ENCODE data around the gene ZNF331. TPM values are rescaled to one million over a fixed set of nuclear protein-coding genes. Genes with fewer than 3 reads are reported as not detected.

The ZNF331 gene
- total and polyA plus RNA-seq, 2 of the 8 experiments (the other 6 are each of a cell fraction or from before 2014, with no cell fraction given), result 30.0 to 44.1 TPM

- Histone ChIP-seq H3K23ac (ENCODE audit: insufficient read length) (no peak overlapping the region), H3K27me3 (replicated peaks in 1 of 4; ENCODE audit: control insufficient read depth in 3 of 4, extremely low read depth in 1 of 4, insufficient read depth in 3 of 4, low read length in 3 of 4) (peaks cover 0 to 3% (median 1%) of the 10 kb centered on the region in 4 experiments; a peak in 2 of 7 replicates), H2BK20ac (ENCODE audit: low read length) (no peak overlapping the region), H3K4ac (replicated peaks; ENCODE audit: insufficient read length, low read depth, low read length) (peak overlapping the region; percentile 27), H3K36me3 (ENCODE audit: control insufficient read depth in 2 of 4, insufficient read depth in 4 of 4, low read length in 3 of 4) (peaks cover 0 to 6% (median 2%) of the 10 kb centered on the region in 4 experiments; a peak in 2 of 8 replicates), H4K8ac (ENCODE audit: extremely low read depth, insufficient read depth, low read length) (no peak overlapping the region), H3K4me3 (ENCODE audit: extremely low read depth in 1 of 4, insufficient read depth in 2 of 4, low read depth in 3 of 4, low read length in 4 of 4) (peak overlapping the region; percentile 1 to 92 (median 45); a peak in 3 of 8 replicates), H2AFZ (ENCODE audit: low read length) (peak overlapping the region; percentile 89), H4K91ac (replicated peaks; ENCODE audit: insufficient read length, low read length) (no peak overlapping the region), H2BK5ac (ENCODE audit: low read depth, low read length) (0 out of 2 replicates have a peak overlapping the region, but pooled peaks have one; percentile 68), H4K20me1 (replicated peaks in 1 of 2; ENCODE audit: control insufficient read depth in 1 of 2, insufficient read depth in 2 of 2, low read length in 2 of 2) (peaks cover 0 to 5% of the 10 kb centered on the region in 2 experiments), H3K18ac (ENCODE audit: extremely low read depth, low read length) (0 out of 2 replicates have a peak overlapping the region, but pooled peaks have one; percentile 38), H3K14ac (ENCODE audit: insufficient read length) (no peak overlapping the region), H2BK12ac (ENCODE audit: low read depth, low read length) (no peak overlapping the region), H3K27ac (ENCODE audit: low read depth, low read length) (no peak overlapping the region; the same call in 1 of the 2 replicates), H3K23me2 (ENCODE audit: low read depth, low read length) (peaks cover 9% of the 10 kb centered on the region), H3K9me3 (ENCODE audit: insufficient read depth in 2 of 2, low read depth in 1 of 2, low read length in 1 of 2) (no peaks in the 10 kb centered on the region), H3K4me2 (ENCODE audit: insufficient read depth in 1 of 2, low read depth in 2 of 2, low read length in 2 of 2) (peak overlapping the region; percentile 64 to 72), H3K4me1 (replicated peaks in 1 of 4; ENCODE audit: control insufficient read depth in 3 of 4, insufficient read depth in 4 of 4, low read length in 3 of 4) (peaks cover 0 to 9% (median 2%) of the 10 kb centered on the region in 4 experiments; a peak in 4 of 7 replicates), H3K56ac (replicated peaks; ENCODE audit: insufficient read length, low read depth, low read length) (no peak overlapping the region), H3K79me1 (ENCODE audit: low read depth, low read length) (peaks cover 3% of the 10 kb centered on the region; the same call in 1 of the 2 replicates), H4K5ac (ENCODE audit: insufficient read length, low read depth, low read length) (peak overlapping the region; percentile 46), H3K79me2 (ENCODE audit: control insufficient read depth in 1 of 2, insufficient read depth in 2 of 2, low read length in 2 of 2) (peaks cover 10 to 28% of the 10 kb centered on the region in 2 experiments; a peak in 3 of 4 replicates), H3K9ac (replicated peaks in 1 of 4; ENCODE audit: extremely low read depth in 1 of 4, low read depth in 3 of 4, low read length in 3 of 4) (peak overlapping the region in 1 of 4 experiments; percentile 51; a peak in 1 of 7 replicates), H2AK5ac (ENCODE audit: low read depth, low read length) (no peak overlapping the region), H2BK15ac (ENCODE audit: low read length) (no peak overlapping the region), H2BK120ac (replicated peaks; ENCODE audit: low read depth, low read length) (no peak overlapping the region)
- DNase-seq (ENCODE audit: low read depth in 1 of 2, low spot score in 2 of 2), result no peak
- ChIA-PET POLR2A (ENCODE audit: partially characterized antibody) (interaction anchor here (0.6 to 2.6 kb wide), 20 partner anchors 8 to 266 kb away, joined by 3 to 13 read pairs (median 3); partner anchors contain the start of gene ZNF331), CTCF (ENCODE audit: partially characterized antibody) (interaction anchor here (0.9 to 2.2 kb wide), 8 partner anchors 8 to 325 kb away, joined by 3 to 13 read pairs (median 4); no protein-coding TSS in a partner anchor)
- TF ChIP-seq RFX5 (IDR thresholded peaks at IDR 0.05; ENCODE audit: borderline replicate concordance, low read depth, low read length) (no peak), PHF8 (conservative IDR thresholded peaks at IDR 0.05; ENCODE audit: low read depth, low read length) (0 out of 2 replicates have a peak, but pooled peaks have one; percentile 11), RBBP5 (IDR thresholded peaks at IDR 0.05; ENCODE audit: borderline replicate concordance, low read depth, low read length) (no peak)
- no peak for FAIRE-seq
- 73% methylated on average over 13 of the region's 13 CpGs; no CpG with 5 or more reads in 1 of the 2 experiments for WGBS, 2 experiments (ENCODE audit: extremely low coverage in 1 of 2, insufficient coverage in 1 of 2, insufficient read length in 1 of 2, insufficient replicate concordance in 2 of 2, low coverage in 1 of 2, low lambda C conversion rate in 2 of 2, missing lambda C conversion rate in 1 of 2)
Observed at GRCh38 chr19:53520163-53520546, 17.8 kb upstream of the ZNF331 start.

Data from H1 (cell line).